ENCODE data around the gene C1orf56.

GRCh38 chr1:151047925-151048644 is 534 bp downstream of the C1orf56 start:
- TF ChIP-seq TAF1 (IDR thresholded peaks at IDR 0.05; ENCODE audit: low read depth, low read length) (no peak), POLR2A (IDR thresholded peaks at IDR 0.05; ENCODE audit: low read depth, low read length) (0 out of 2 replicates have a peak, but pooled peaks have one; percentile 23), POLR2AphosphoS5 (IDR thresholded peaks at IDR 0.05; ENCODE audit: low read depth, low read length) (peak; percentile 63), SPI1 (IDR thresholded peaks at IDR 0.05; ENCODE audit: low read depth, low read length) (no peak), POU2F2 (IDR thresholded peaks at IDR 0.05; ENCODE audit: low read depth, low read length) (no peak)
